NCI-H1417 (cell line): ENCODE results near the gene UBAC1.
A peak's percentile ranks its signal among the peaks of the same experiment; 100 is the strongest.

ENCODE experiments used
- DNase-seq, 3 experiments: peaks; one replicate each; lab custom pipeline; 2025; lab: John Stamatoyannopoulos, UW

UBAC1 gene

GRCh38 chr9:135941288-135941995, 19.7 kb downstream of the UBAC1 start:
- no peak for DNase-seq

- no peak for DNase-seq
These were observed 21.6 kb downstream of the UBAC1 start for GRCh38 chr9:135939351-135940265.

GRCh38 chr9:135937521-135938489, 23.4 kb downstream of the UBAC1 start:
- DNase-seq, result no peak

GRCh38 chr9:135933114-135933513, 28.1 kb downstream of the UBAC1 start:
- DNase-seq, result peak in 1 of 3 experiments; percentile 25

- no peak for DNase-seq
These were observed 28.5 kb downstream of the UBAC1 start for GRCh38 chr9:135932656-135933055.

- DNase-seq, result no peak
These were observed 29.8 kb downstream of the UBAC1 start for GRCh38 chr9:135931349-135931820.

- no peak for DNase-seq
These were observed 30.5 kb downstream of the UBAC1 start for GRCh38 chr9:135930446-135931345.

GRCh38 chr9:135929656-135930445, 31.3 kb downstream of the UBAC1 start:
- DNase-seq, result no peak

GRCh38 chr9:135928731-135929655, 32.2 kb downstream of the UBAC1 start:
- DNase-seq, result no peak

GRCh38 chr9:135928074-135928730, 33.0 kb downstream of the UBAC1 start:
- no peak for DNase-seq

- no peak for DNase-seq
These were observed 33.8 kb downstream of the UBAC1 start for GRCh38 chr9:135927195-135928013.

- DNase-seq, result peak in 2 of 3 experiments; percentile 19 to 61
These were observed 34.6 kb downstream of the UBAC1 start for GRCh38 chr9:135926402-135927194.

- DNase-seq, result no peak
These were observed 35.6 kb downstream of the UBAC1 start for GRCh38 chr9:135925496-135926133.

- no peak for DNase-seq
These were observed 36.4 kb downstream of the UBAC1 start for GRCh38 chr9:135924628-135925338.

- no peak for DNase-seq
These were observed 37.7 kb downstream of the UBAC1 start for GRCh38 chr9:135923508-135923907.
